PFSK-1 (cell line): ENCODE results near the gene NEGR1.

Experiments used
- POLR2AphosphoS5 ChIP-seq: IDR thresholded peaks from 2 replicates; pipeline ENCODE4 v1.6.1; 2012; ENCODE audit warnings: low read depth, mild to moderate bottlenecking, control low read depth, low read length, moderate library complexity
- TF ChIP-seq, protein P1 (sequence below), 2 experiments: IDR thresholded peaks; 2 replicates each; pipeline versions ENCODE4 v1.6.1 to v1.8.0; 2011 to 2012; ENCODE audit warnings: low read depth in 2 of 2, low read length in 2 of 2, control low read depth in 1 of 2, inconsistent platforms in 1 of 2, mild to moderate bottlenecking in 1 of 2, moderate library complexity in 1 of 2; ENCODE audit not compliant: insufficient read depth in 1 of 2

- TF ChIP-seq, protein P1, sequence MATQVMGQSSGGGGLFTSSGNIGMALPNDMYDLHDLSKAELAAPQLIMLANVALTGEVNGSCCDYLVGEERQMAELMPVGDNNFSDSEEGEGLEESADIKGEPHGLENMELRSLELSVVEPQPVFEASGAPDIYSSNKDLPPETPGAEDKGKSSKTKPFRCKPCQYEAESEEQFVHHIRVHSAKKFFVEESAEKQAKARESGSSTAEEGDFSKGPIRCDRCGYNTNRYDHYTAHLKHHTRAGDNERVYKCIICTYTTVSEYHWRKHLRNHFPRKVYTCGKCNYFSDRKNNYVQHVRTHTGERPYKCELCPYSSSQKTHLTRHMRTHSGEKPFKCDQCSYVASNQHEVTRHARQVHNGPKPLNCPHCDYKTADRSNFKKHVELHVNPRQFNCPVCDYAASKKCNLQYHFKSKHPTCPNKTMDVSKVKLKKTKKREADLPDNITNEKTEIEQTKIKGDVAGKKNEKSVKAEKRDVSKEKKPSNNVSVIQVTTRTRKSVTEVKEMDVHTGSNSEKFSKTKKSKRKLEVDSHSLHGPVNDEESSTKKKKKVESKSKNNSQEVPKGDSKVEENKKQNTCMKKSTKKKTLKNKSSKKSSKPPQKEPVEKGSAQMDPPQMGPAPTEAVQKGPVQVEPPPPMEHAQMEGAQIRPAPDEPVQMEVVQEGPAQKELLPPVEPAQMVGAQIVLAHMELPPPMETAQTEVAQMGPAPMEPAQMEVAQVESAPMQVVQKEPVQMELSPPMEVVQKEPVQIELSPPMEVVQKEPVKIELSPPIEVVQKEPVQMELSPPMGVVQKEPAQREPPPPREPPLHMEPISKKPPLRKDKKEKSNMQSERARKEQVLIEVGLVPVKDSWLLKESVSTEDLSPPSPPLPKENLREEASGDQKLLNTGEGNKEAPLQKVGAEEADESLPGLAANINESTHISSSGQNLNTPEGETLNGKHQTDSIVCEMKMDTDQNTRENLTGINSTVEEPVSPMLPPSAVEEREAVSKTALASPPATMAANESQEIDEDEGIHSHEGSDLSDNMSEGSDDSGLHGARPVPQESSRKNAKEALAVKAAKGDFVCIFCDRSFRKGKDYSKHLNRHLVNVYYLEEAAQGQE (IDR thresholded peaks at IDR 0.05; ENCODE audit: insufficient read depth in 1 of 2, low read depth in 2 of 2, low read length in 2 of 2), result no peak
- no peak for TF ChIP-seq POLR2AphosphoS5
These were observed 689.6 kb downstream of the NEGR1 start for GRCh38 chr1:71592646-71593274.
